H9 (cell line): ENCODE results near the gene MRGPRG. TPM values are rescaled to one million over a fixed set of nuclear protein-coding genes. Genes with fewer than 3 reads are reported as not detected.

Source experiments
- DNase-seq: peaks from one replicate; pipeline ENCODE4 v3.0.0-alpha.2; 2017
- H2AFZ ChIP-seq: one replicate; pipeline ENCODE4 v1.6.1; 2013; ENCODE audit warnings: mild to moderate bottlenecking, low read length, control low read depth, moderate library complexity
- H2AK5ac ChIP-seq: 2 replicates; pipeline ENCODE4 v1.6.1; 2013; ENCODE audit warnings: low read length, control low read depth, mixed read lengths; ENCODE audit not compliant: insufficient read length
- H2BK120ac ChIP-seq: one replicate; pipeline ENCODE4 v1.6.1; 2013; ENCODE audit warnings: low read depth, mild to moderate bottlenecking, low read length, control low read depth, inconsistent platforms; ENCODE audit not compliant: poor library complexity, severe bottlenecking
- H2BK12ac ChIP-seq: 2 replicates; pipeline ENCODE4 v1.6.1; 2013; ENCODE audit warnings: low read length, control low read depth, mixed read lengths, low read depth; ENCODE audit not compliant: insufficient read length
- H2BK15ac ChIP-seq: 2 replicates; pipeline ENCODE4 v1.6.1; 2013; ENCODE audit warnings: low read depth, low read length, control low read depth
- H2BK20ac ChIP-seq: one replicate; pipeline ENCODE4 v1.6.1; 2013; ENCODE audit warnings: low read depth, mild to moderate bottlenecking, low read length, control low read depth, inconsistent platforms; ENCODE audit not compliant: poor library complexity, severe bottlenecking
- H2BK5ac ChIP-seq: 2 replicates; pipeline ENCODE4 v1.6.1; 2013; ENCODE audit warnings: low read length, control low read depth, mixed read lengths; ENCODE audit not compliant: insufficient read length
- H3K14ac ChIP-seq: 2 replicates; pipeline ENCODE4 v1.6.1; 2013; ENCODE audit warnings: low read length, control low read depth; ENCODE audit not compliant: insufficient read depth
- H3K18ac ChIP-seq: 2 replicates; pipeline ENCODE4 v1.6.1; 2013; ENCODE audit warnings: low read depth, mild to moderate bottlenecking, mixed read lengths, low read length, control low read depth; ENCODE audit not compliant: insufficient read length
- H3K23ac ChIP-seq: 2 replicates; pipeline ENCODE4 v1.6.1; 2013; ENCODE audit warnings: low read length, control low read depth, mixed read lengths, low read depth; ENCODE audit not compliant: insufficient read length
- H3K23me2 ChIP-seq: 2 replicates; pipeline ENCODE4 v1.6.1; 2013; ENCODE audit warnings: low read depth, mild to moderate bottlenecking, mixed read lengths, low read length, control low read depth; ENCODE audit not compliant: insufficient read length, poor library complexity, severe bottlenecking
- H3K27ac ChIP-seq: 2 replicates; pipeline ENCODE4 v1.5.1; 2013; ENCODE audit warnings: low read length, control low read depth, mixed read lengths, low read depth; ENCODE audit not compliant: insufficient read length
- H3K27me3 ChIP-seq: 2 replicates; pipeline ENCODE4 v1.6.1; 2013; ENCODE audit warnings: low read length, control low read depth, inconsistent platforms; ENCODE audit not compliant: insufficient read depth
- H3K4ac ChIP-seq: 2 replicates; pipeline ENCODE4 v1.6.1; 2013; ENCODE audit warnings: low read depth, mild to moderate bottlenecking, control low read depth, inconsistent platforms, low read length, moderate library complexity
- H3K4me1 ChIP-seq: 2 replicates; pipeline ENCODE4 v1.6.1; 2013; ENCODE audit warnings: low read length, control low read depth, inconsistent platforms; ENCODE audit not compliant: insufficient read depth
- H3K4me2 ChIP-seq: 2 replicates; pipeline ENCODE4 v1.6.1; 2013; ENCODE audit warnings: low read length, control low read depth, mixed read lengths; ENCODE audit not compliant: insufficient read length, insufficient read depth
- H3K56ac ChIP-seq: 2 replicates; pipeline ENCODE4 v1.6.1; 2013; ENCODE audit warnings: low read depth, mild to moderate bottlenecking, mixed read lengths, low read length, control low read depth; ENCODE audit not compliant: insufficient read length
- H3K79me1 ChIP-seq: 2 replicates; pipeline ENCODE4 v1.6.1; 2013; ENCODE audit warnings: low read depth, mild to moderate bottlenecking, moderate library complexity, low read length, control low read depth, inconsistent platforms; ENCODE audit not compliant: insufficient read depth, poor library complexity, severe bottlenecking
- H3K79me2 ChIP-seq: 2 replicates; pipeline ENCODE4 v1.6.1; 2013; ENCODE audit warnings: low read length, control low read depth, inconsistent platforms; ENCODE audit not compliant: insufficient read depth
- H3K9ac ChIP-seq: 2 replicates; pipeline ENCODE4 v1.6.1; 2013; ENCODE audit warnings: low read length, control low read depth, mixed read lengths; ENCODE audit not compliant: insufficient read length; ENCODE audit errors: extremely low read depth
- H3K9me3 ChIP-seq: one replicate; pipeline ENCODE4 v1.6.1; 2013; ENCODE audit warnings: low read depth, low read length, inconsistent platforms; ENCODE audit not compliant: control insufficient read depth
- H3T11ph ChIP-seq: one replicate; pipeline ENCODE4 v1.6.1; 2013; ENCODE audit warnings: mild to moderate bottlenecking, low read length, control low read depth, inconsistent platforms
- H4K20me1 ChIP-seq: one replicate; pipeline ENCODE4 v1.6.1; 2013; ENCODE audit not compliant: control insufficient read depth, insufficient read length, insufficient read depth
- H4K5ac ChIP-seq: 2 replicates; pipeline ENCODE4 v1.6.1; 2013; ENCODE audit warnings: low read depth, mild to moderate bottlenecking, mixed read lengths, low read length, control low read depth; ENCODE audit not compliant: insufficient read length
- H4K8ac ChIP-seq: replicated peaks from 2 replicates; pipeline ENCODE4 v1.6.1; 2013; ENCODE audit warnings: low read length, control low read depth, mixed read lengths, low read depth; ENCODE audit not compliant: insufficient read length
- H4K91ac ChIP-seq: 2 replicates; pipeline ENCODE4 v1.6.1; 2013; ENCODE audit warnings: low read depth, mild to moderate bottlenecking, moderate library complexity, mixed read lengths, low read length, control low read depth; ENCODE audit not compliant: insufficient read length
- H3K27ac Mint-ChIP-seq, 3 experiments: 2 replicates in 2 of 3; 3 replicates in 1 of 3; pipeline ENCODE4 v1.8.0; 2020 to 2021; ENCODE audit warnings: mixed read lengths in 3 of 3, mild to moderate bottlenecking in 1 of 3, moderate library complexity in 1 of 3
- H3K27me3 Mint-ChIP-seq: 2 replicates; pipeline ENCODE4 v1.8.0; 2021; ENCODE audit warnings: low read depth, mild to moderate bottlenecking, moderate library complexity, mixed read lengths
- H3K36me3 Mint-ChIP-seq, 3 experiments: 2 replicates in 2 of 3; 3 replicates in 1 of 3; pipeline ENCODE4 v1.8.0; 2020 to 2021; ENCODE audit warnings: low read depth in 3 of 3, mixed read lengths in 3 of 3; ENCODE audit not compliant: insufficient read depth in 1 of 3
- H3K4me1 Mint-ChIP-seq, 2 experiments: 2 replicates each; pipeline ENCODE4 v1.8.0; 2020; ENCODE audit warnings: mixed read lengths in 2 of 2
- H3K4me3 Mint-ChIP-seq, 2 experiments: 2 replicates in 1 of 2; 3 replicates in 1 of 2; pipeline ENCODE4 v1.8.0; 2020 to 2021; ENCODE audit warnings: mild to moderate bottlenecking in 2 of 2, mixed read lengths in 2 of 2, moderate library complexity in 1 of 2
- H3K9me3 Mint-ChIP-seq, 2 experiments: 2 replicates in 1 of 2; 3 replicates in 1 of 2; pipeline ENCODE4 v1.8.0; 2020; ENCODE audit warnings: mild to moderate bottlenecking in 2 of 2, mixed read lengths in 2 of 2, moderate library complexity in 1 of 2
- CTCF ChIP-seq: fragments of 200-600 bp; sonication (generic); conservative IDR thresholded peaks from 3 replicates; pipeline ENCODE4 v1.8.0; 2021; ENCODE audit warnings: antibody characterized with exemption, mild to moderate bottlenecking
- WGBS: extraction: QIAGEN DNeasy Blood & Tissue Kit; methylation state at CpG from one replicate; pipeline ENCODE4 v1.1.7; 2013; ENCODE audit warnings: missing lambda C conversion rate, low lambda C conversion rate, mixed read lengths; ENCODE audit not compliant: insufficient read length; ENCODE audit errors: extremely low coverage; 5-methylcytosine and 5-hydroxymethylcytosine counted together
- total RNA-seq: library from RNA; stranded (reverse); gene quantifications from 2 replicates; pipeline ENCODE4 v1.2.1, GENCODE V29; 2021

MRGPRG gene
- total RNA-seq, 1 experiment from 2014 or later = not detected

GRCh38 chr11:3177931-3178330, 40.7 kb downstream of the MRGPRG start:
- Histone ChIP-seq H4K5ac (no peak overlapping the region), H3K27me3 (no peaks in the 10 kb centered on the region), H3K23me2 (no peaks in the 10 kb centered on the region), H3K14ac (no peak overlapping the region), H3K23ac (no peak overlapping the region), H3K9me3 (no peaks in the 10 kb centered on the region), H4K91ac (no peak overlapping the region), H3K4me2 (no peak overlapping the region), H2AFZ (no peak overlapping the region), H2BK20ac (no peak overlapping the region), H3K4me1 (no peaks in the 10 kb centered on the region), H4K20me1 (no peaks in the 10 kb centered on the region), H2BK5ac (no peak overlapping the region), H3K27ac (no peak overlapping the region), H3K18ac (no peak overlapping the region), H3K79me1 (no peaks in the 10 kb centered on the region), H2BK12ac (no peak overlapping the region), H3K4ac (no peak overlapping the region), H4K8ac (no peak overlapping the region), H3T11ph (no peak overlapping the region), H2BK120ac (no peak overlapping the region), H3K9ac (no peak overlapping the region), H2BK15ac (no peak overlapping the region), H2AK5ac (no peak overlapping the region), H3K79me2 (no peaks in the 10 kb centered on the region), H3K56ac (no peak overlapping the region)
- H3K4me3 Mint-ChIP-seq = no peak overlapping the region
- H3K4me1 Mint-ChIP-seq = no peaks in the 10 kb centered on the region
- no peak overlapping the region for H3K27ac Mint-ChIP-seq
- peaks cover 4 to 14% of the 10 kb centered on the region in 2 experiments; a peak in 3 of 5 replicates for H3K9me3 Mint-ChIP-seq
- no CpG with 5 or more reads among the region's 2 CpGs for WGBS
- peaks cover 9% of the 10 kb centered on the region for H3K27me3 Mint-ChIP-seq
- DNase-seq = no peak
- TF ChIP-seq CTCF = no peak
- H3K36me3 Mint-ChIP-seq = peaks cover 0 to 5% (median 3%) of the 10 kb centered on the region in 3 experiments; a peak in 1 of 7 replicates
